Effector memory CD8-positive, alpha-beta T cell (primary cell): Measurements from ENCODE around the gene C6orf89.
"Not testable (repeated sequence)": the region's sequence is repeated elsewhere in the genome, so short reads cannot be mapped to it uniquely, and the experiment has no call there.

Experiments used
- ATAC-seq: fragments of 150-1000 bp; cut with Tn5 transposase; replicated peaks from 2 replicates; pipeline ENCODE4 v1.10.0; 2021; ENCODE audit warnings: mild to moderate bottlenecking, moderate library complexity
- DNase-seq, 3 experiments: peaks; one replicate each; pipeline ENCODE4 v3.0.0; 2021
- H3K27ac Mint-ChIP-seq, 2 donors: one replicate each; pipeline ENCODE4 v1.8.0; 2022; ENCODE audit warnings: mild to moderate bottlenecking in 2 of 2, mixed read lengths in 2 of 2, moderate library complexity in 2 of 2
- H3K27me3 Mint-ChIP-seq, 2 donors: one replicate each; pipeline ENCODE4 v1.8.0; 2022; ENCODE audit warnings: mixed read lengths in 2 of 2
- H3K36me3 Mint-ChIP-seq: one replicate; pipeline ENCODE4 v1.8.0; 2022; ENCODE audit warnings: mild to moderate bottlenecking, moderate library complexity, mixed read lengths; ENCODE audit not compliant: insufficient read depth
- H3K4me1 Mint-ChIP-seq, 2 donors: one replicate each; pipeline ENCODE4 v1.8.0; 2022; ENCODE audit warnings: low read depth in 2 of 2, mixed read lengths in 2 of 2
- H3K4me3 Mint-ChIP-seq, 2 donors: one replicate each; pipeline ENCODE4 v1.8.0; 2022; ENCODE audit warnings: mild to moderate bottlenecking in 2 of 2, mixed read lengths in 2 of 2, moderate library complexity in 2 of 2
- H3K9me3 Mint-ChIP-seq, 2 donors: one replicate each; pipeline ENCODE4 v1.8.0; 2022; ENCODE audit warnings: mixed read lengths in 2 of 2

Gene C6orf89

GRCh38 chr6:36942329-36942728, 56.6 kb downstream of the C6orf89 start:
- DNase-seq, H3K4me1 Mint-ChIP-seq, H3K36me3 Mint-ChIP-seq, H3K27ac Mint-ChIP-seq, ATAC-seq, H3K4me3 Mint-ChIP-seq, H3K9me3 Mint-ChIP-seq: not testable (repeated sequence)
- H3K27me3 Mint-ChIP-seq = peaks cover 21 to 25% of the 10 kb centered on the region in 2 donors

- H3K9me3 Mint-ChIP-seq = no peaks in the 10 kb centered on the region
- H3K4me3 Mint-ChIP-seq = no peak overlapping the region
- H3K4me1 Mint-ChIP-seq = peaks cover 10 to 14% of the 10 kb centered on the region in 2 donors
- no peak overlapping the region for H3K27ac Mint-ChIP-seq
- H3K36me3 Mint-ChIP-seq = no peaks in the 10 kb centered on the region
- DNase-seq (no peak), ATAC-seq (no peak)
- peaks cover 10 to 15% of the 10 kb centered on the region in 2 donors for H3K27me3 Mint-ChIP-seq
Observed at GRCh38 chr6:36944650-36945049, 58.9 kb downstream of the C6orf89 start.

GRCh38 chr6:36945301-36945700, 59.5 kb downstream of the C6orf89 start:
- Mint-ChIP-seq H3K36me3 (no peaks in the 10 kb centered on the region), H3K9me3 (no peaks in the 10 kb centered on the region), H3K4me1 (peaks cover 10 to 14% of the 10 kb centered on the region in 2 donors), H3K27me3 (peaks cover 5 to 9% of the 10 kb centered on the region in 2 donors), H3K27ac (no peak overlapping the region), H3K4me3 (no peak overlapping the region)
- ATAC-seq (no peak), DNase-seq (no peak)

- Mint-ChIP-seq H3K4me1 (peaks cover 10 to 14% of the 10 kb centered on the region in 2 donors), H3K27ac (no peak overlapping the region), H3K4me3 (no peak overlapping the region), H3K27me3 (peaks cover 0 to 8% of the 10 kb centered on the region in 2 donors), H3K9me3 (no peaks in the 10 kb centered on the region), H3K36me3 (no peaks in the 10 kb centered on the region)
- DNase-seq (no peak), ATAC-seq (no peak)
Observed at GRCh38 chr6:36946526-36946925, 60.8 kb downstream of the C6orf89 start.

GRCh38 chr6:36947570-36948351, 62.0 kb downstream of the C6orf89 start:
- DNase-seq (peak in 2 of 3 experiments; percentile 31 to 40), ATAC-seq (peak; percentile 99)
- peak overlapping the region in 1 of 2 donors; percentile 23 for H3K27ac Mint-ChIP-seq
- peaks cover 0 to 8% of the 10 kb centered on the region in 2 donors for H3K27me3 Mint-ChIP-seq
- H3K4me3 Mint-ChIP-seq = peak overlapping the region in 1 of 2 donors; percentile 39
- peaks cover 10 to 14% of the 10 kb centered on the region in 2 donors for H3K4me1 Mint-ChIP-seq
- H3K36me3 Mint-ChIP-seq = no peaks in the 10 kb centered on the region
- H3K9me3 Mint-ChIP-seq = no peaks in the 10 kb centered on the region

- ATAC-seq, H3K9me3 Mint-ChIP-seq, DNase-seq, H3K27me3 Mint-ChIP-seq, H3K36me3 Mint-ChIP-seq: not testable (repeated sequence)
- peak overlapping the region; percentile 20 to 57 for H3K27ac Mint-ChIP-seq
- H3K4me1 Mint-ChIP-seq = peaks cover 17 to 21% of the 10 kb centered on the region in 2 donors
- H3K4me3 Mint-ChIP-seq = peak overlapping the region in 1 of 2 donors; percentile 25
Observed at GRCh38 chr6:36949076-36949475, 63.3 kb downstream of the C6orf89 start.

- Mint-ChIP-seq H3K9me3 (no peaks in the 10 kb centered on the region), H3K4me3 (no peak overlapping the region), H3K36me3 (no peaks in the 10 kb centered on the region), H3K27ac (peak overlapping the region in 1 of 2 donors; percentile 20), H3K27me3 (no peaks in the 10 kb centered on the region), H3K4me1 (peaks cover 23 to 27% of the 10 kb centered on the region in 2 donors)
- DNase-seq = no peak
- ATAC-seq = no peak
Observed at GRCh38 chr6:36949636-36950035, 63.9 kb downstream of the C6orf89 start.

- Mint-ChIP-seq H3K4me1 (peaks cover 29 to 34% of the 10 kb centered on the region in 2 donors), H3K9me3 (no peaks in the 10 kb centered on the region), H3K27ac (peak overlapping the region in 1 of 2 donors; percentile 52), H3K27me3 (no peaks in the 10 kb centered on the region), H3K4me3 (peak overlapping the region; percentile 79 to 83), H3K36me3 (peaks cover 2% of the 10 kb centered on the region)
- no peak for DNase-seq
- no peak for ATAC-seq
Observed at GRCh38 chr6:36953931-36954261, 68.1 kb downstream of the C6orf89 start.

GRCh38 chr6:36954262-36954931, 68.6 kb downstream of the C6orf89 start, which contains the start of gene PI16:
Gene PI16 (plus strand): TSS chr6:36954738. CDS start chr6:36954761, 23 bp downstream.
- ATAC-seq (peak; percentile 87), DNase-seq (no peak)
- no peaks in the 10 kb centered on the region for H3K27me3 Mint-ChIP-seq
- peak within 1 kb of the TSS; percentile 79 to 83 for H3K4me3 Mint-ChIP-seq
- no peaks in the 10 kb centered on the region for H3K9me3 Mint-ChIP-seq
- H3K4me1 Mint-ChIP-seq = peaks cover 29% of the 10 kb centered on the region in 2 donors
- peaks cover 2% of the 10 kb centered on the region for H3K36me3 Mint-ChIP-seq
- H3K27ac Mint-ChIP-seq = peak within 1 kb of the TSS; percentile 52 to 88

- no peaks in the 10 kb centered on the region for H3K9me3 Mint-ChIP-seq
- DNase-seq (no peak), ATAC-seq (no peak)
- H3K36me3 Mint-ChIP-seq = peaks cover 2% of the 10 kb centered on the region
- H3K27ac Mint-ChIP-seq = peak overlapping the region; percentile 32 to 88
- peaks cover 29% of the 10 kb centered on the region in 2 donors for H3K4me1 Mint-ChIP-seq
- peak overlapping the region; percentile 79 to 83 for H3K4me3 Mint-ChIP-seq
- no peaks in the 10 kb centered on the region for H3K27me3 Mint-ChIP-seq
Observed at GRCh38 chr6:36955136-36955535, 69.4 kb downstream of the C6orf89 start.

- H3K27me3 Mint-ChIP-seq = no peaks in the 10 kb centered on the region
- peak; percentile 47 for ATAC-seq
- H3K36me3 Mint-ChIP-seq = peaks cover 2% of the 10 kb centered on the region
- peaks cover 29% of the 10 kb centered on the region in 2 donors for H3K4me1 Mint-ChIP-seq
- H3K27ac Mint-ChIP-seq = peak overlapping the region; percentile 32 to 44
- no peaks in the 10 kb centered on the region for H3K9me3 Mint-ChIP-seq
- no peak for DNase-seq
- peak overlapping the region; percentile 79 to 83 for H3K4me3 Mint-ChIP-seq
Observed at GRCh38 chr6:36955671-36956445, 70.1 kb downstream of the C6orf89 start.

GRCh38 chr6:36956446-36956820, 70.7 kb downstream of the C6orf89 start:
- no peaks in the 10 kb centered on the region for H3K9me3 Mint-ChIP-seq
- H3K27ac Mint-ChIP-seq = peak overlapping the region in 1 of 2 donors; percentile 44
- no peak for ATAC-seq
- H3K27me3 Mint-ChIP-seq = no peaks in the 10 kb centered on the region
- H3K36me3 Mint-ChIP-seq = peaks cover 2% of the 10 kb centered on the region
- H3K4me3 Mint-ChIP-seq = peak overlapping the region; percentile 79 to 83
- no peak for DNase-seq
- peaks cover 29 to 32% of the 10 kb centered on the region in 2 donors for H3K4me1 Mint-ChIP-seq

- no peak overlapping the region for H3K4me3 Mint-ChIP-seq
- ATAC-seq (no peak), DNase-seq (no peak)
- H3K36me3 Mint-ChIP-seq = peaks cover 7% of the 10 kb centered on the region
- H3K9me3 Mint-ChIP-seq = no peaks in the 10 kb centered on the region
- H3K27me3 Mint-ChIP-seq = no peaks in the 10 kb centered on the region
- peaks cover 29 to 37% of the 10 kb centered on the region in 2 donors for H3K4me1 Mint-ChIP-seq
- peak overlapping the region in 1 of 2 donors; percentile 69 for H3K27ac Mint-ChIP-seq
Observed at GRCh38 chr6:36957773-36958271, 72.1 kb downstream of the C6orf89 start.
